Activated naive CD8-positive, alpha-beta T cell (primary cell): ENCODE results near the gene TRIOBP.
A peak's percentile ranks its signal among the peaks of the same experiment; 100 is the strongest.

ENCODE experiments used
- H3K27ac Mint-ChIP-seq: one replicate; pipeline ENCODE4 v1.8.0; 2021; ENCODE audit warnings: mixed read lengths
- H3K27me3 Mint-ChIP-seq: one replicate; pipeline ENCODE4 v1.8.0; 2021; ENCODE audit warnings: mixed read lengths
- H3K36me3 Mint-ChIP-seq: one replicate; pipeline ENCODE4 v1.8.0; 2021; ENCODE audit warnings: mixed read lengths
- H3K4me1 Mint-ChIP-seq: one replicate; pipeline ENCODE4 v1.8.0; 2021; ENCODE audit warnings: low read depth, mixed read lengths
- H3K4me3 Mint-ChIP-seq: one replicate; pipeline ENCODE4 v1.8.0; 2021; ENCODE audit warnings: mild to moderate bottlenecking, mixed read lengths
- H3K9me3 Mint-ChIP-seq: one replicate; pipeline ENCODE4 v1.8.0; 2021; ENCODE audit warnings: low read depth, mixed read lengths

TRIOBP gene

DNA sequence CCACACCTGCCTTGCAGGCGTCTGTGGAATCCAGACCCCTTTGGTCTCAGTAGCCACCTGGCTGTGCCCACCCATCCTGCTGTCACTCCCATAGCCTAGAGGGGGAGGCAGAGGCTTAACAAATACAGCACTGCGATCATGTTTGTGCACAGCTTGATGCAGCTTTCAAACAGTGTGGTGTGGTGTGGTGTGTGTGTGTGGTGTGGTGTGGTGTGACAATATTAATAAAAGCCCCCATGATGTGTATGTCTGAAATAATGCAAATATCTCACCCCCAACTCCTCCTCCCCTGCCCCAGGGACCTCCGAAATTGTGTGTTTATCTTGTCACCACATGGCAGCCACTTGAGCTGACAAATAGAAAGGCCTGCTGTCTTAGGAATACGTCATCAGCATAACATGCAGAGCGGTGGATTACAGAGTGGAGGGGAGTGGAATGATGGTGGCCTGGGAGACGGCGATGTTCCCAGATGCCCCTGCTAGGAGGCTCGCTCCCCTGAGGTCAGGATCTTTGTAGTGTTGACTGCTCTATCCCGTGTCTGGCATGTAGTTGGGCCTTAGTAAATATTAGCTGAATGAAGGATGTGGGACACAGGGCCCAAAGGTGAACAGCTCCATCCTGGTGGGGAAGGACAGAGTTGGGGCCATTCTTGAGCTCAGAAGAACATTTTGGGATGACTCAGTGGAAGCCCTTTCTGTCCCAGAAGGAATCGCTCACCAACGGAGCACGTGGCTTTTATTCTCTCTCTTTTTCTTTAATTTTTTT, 35.5 kb upstream of the TRIOBP start:
- Mint-ChIP-seq H3K27ac (no peak overlapping the region), H3K27me3 (no peaks in the 10 kb centered on the region), H3K36me3 (no peaks in the 10 kb centered on the region), H3K9me3 (no peaks in the 10 kb centered on the region), H3K4me3 (peak overlapping the region; percentile 87), H3K4me1 (peaks cover 35% of the 10 kb centered on the region)

DNA sequence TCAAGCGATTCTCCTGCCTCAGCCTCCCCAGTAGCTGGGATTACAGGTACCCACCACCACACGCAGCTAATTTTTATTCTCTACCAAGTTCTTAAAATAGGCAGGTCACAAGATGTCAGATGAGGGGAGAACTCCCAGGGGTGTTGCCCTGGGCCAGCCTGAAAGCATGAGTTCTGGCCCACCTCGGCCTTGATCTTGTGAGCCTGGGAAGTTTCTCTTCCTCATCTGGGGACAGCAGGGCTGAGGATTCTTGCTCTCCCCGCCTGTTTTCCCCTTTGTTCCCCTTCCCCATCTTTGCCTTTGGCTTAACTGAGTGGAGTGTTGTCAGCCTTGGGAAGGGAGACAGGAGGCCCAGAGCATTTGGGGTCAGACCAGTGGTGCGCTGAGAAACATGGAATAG, 34.8 kb upstream of the TRIOBP start:
- no peak overlapping the region for H3K27ac Mint-ChIP-seq

DNA sequence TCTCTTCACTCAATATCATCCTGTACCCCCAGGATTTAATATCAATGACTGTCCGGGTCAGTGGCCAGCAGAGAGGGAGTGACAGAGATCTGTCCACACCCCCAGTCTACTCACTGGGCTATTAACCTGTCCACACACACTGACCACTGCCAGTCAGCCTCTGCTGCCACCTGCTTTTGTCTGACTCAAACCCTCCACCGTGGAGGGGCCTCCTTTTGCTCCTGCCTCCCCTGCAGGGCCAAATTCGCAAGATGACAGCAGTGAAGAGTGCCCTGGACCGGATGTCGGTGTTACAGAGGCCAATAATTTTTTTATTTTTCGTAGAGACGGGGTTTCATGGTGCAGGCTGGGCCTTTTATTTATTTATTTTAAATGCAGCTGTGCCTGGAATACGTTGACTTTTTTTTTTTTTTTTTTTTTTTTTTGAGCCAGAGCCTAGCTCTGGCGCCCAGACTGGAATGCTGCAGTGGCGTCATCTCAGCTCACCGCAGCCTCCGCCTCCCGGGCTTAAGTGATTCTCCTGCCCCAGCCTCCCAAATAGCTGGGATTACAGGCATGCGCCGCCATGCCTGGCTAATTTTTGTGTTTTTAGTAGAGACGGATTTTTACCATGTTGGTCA, 33.2 kb upstream of the TRIOBP start:
- Mint-ChIP-seq H3K36me3 (no peaks in the 10 kb centered on the region), H3K9me3 (no peaks in the 10 kb centered on the region), H3K27ac (no peak overlapping the region), H3K4me1 (peaks cover 26% of the 10 kb centered on the region), H3K4me3 (no peak overlapping the region), H3K27me3 (no peaks in the 10 kb centered on the region)

More for the DNA sequence above, 34.8 kb upstream of the TRIOBP start:
- Mint-ChIP-seq H3K36me3 (no peaks in the 10 kb centered on the region), H3K27me3 (no peaks in the 10 kb centered on the region), H3K9me3 (no peaks in the 10 kb centered on the region), H3K4me1 (peaks cover 36% of the 10 kb centered on the region), H3K4me3 (peak overlapping the region; percentile 27)

DNA sequence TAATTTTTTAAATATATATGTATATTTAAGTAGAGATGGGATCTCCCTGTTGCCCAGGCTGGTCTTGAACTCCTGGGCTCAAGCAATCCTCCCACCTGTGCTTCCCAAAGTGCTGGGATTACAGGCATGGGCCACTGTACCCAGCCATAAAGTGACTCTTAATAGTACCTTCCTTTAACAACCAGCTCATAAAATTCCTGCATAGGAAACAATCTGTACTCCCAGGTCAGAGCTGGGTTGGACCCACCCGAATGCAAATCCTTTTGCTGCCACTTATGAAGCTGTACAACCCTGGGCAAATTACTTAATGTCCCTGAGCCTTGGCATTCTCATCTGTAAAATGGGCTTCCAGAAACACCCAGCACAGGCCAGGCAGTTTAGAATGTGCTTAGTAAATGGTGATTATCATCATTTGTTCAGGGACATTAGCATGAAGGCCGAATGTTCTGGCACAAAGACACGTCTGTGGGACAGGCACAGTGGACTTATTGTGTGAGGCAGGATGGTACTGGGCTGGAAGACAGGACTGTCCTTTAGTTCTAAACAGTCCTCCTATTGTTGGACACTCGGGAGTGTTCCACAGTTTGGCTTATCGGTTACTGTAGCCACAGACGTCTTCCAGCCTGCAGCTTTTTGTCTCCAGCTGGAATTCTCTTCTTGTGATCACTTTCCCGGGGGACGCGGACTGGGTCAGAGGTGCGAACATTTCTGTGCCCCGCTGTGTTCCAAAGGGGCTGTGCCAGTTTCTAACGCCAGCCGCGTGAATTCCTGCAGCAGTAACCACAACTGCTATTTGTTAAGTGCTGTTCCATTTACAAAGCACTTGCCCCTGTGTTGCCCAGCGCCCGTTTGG, 32.4 kb upstream of the TRIOBP start:
- H3K36me3 Mint-ChIP-seq: no peaks in the 10 kb centered on the region
- H3K4me1 Mint-ChIP-seq: peaks cover 24% of the 10 kb centered on the region

DNA sequence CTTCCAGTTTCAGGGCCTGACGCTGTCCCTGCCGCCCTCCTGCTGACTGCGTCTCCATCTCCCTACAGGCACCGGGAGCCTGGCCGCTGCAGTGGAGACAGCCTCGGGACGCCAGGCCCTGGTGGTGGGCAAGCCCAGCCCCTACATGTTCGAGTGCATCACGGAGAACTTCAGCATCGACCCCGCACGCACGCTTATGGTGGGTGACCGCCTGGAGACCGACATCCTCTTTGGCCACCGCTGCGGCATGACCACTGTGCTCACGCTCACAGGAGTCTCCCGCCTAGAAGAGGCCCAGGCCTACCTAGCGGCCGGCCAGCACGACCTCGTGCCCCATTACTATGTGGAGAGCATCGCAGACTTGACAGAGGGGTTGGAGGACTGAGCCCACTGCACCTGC, 31.4 kb upstream of the TRIOBP start:
- H3K4me1 Mint-ChIP-seq: peaks cover 16% of the 10 kb centered on the region
- H3K36me3 Mint-ChIP-seq: no peaks in the 10 kb centered on the region
- H3K27me3 Mint-ChIP-seq: no peaks in the 10 kb centered on the region
- H3K4me3 Mint-ChIP-seq: no peak overlapping the region
- H3K27ac Mint-ChIP-seq: no peak overlapping the region
- H3K9me3 Mint-ChIP-seq: no peaks in the 10 kb centered on the region

More for the DNA sequence above, 32.4 kb upstream of the TRIOBP start:
- no peak overlapping the region for H3K4me3 Mint-ChIP-seq
- H3K27ac Mint-ChIP-seq: no peak overlapping the region
- no peaks in the 10 kb centered on the region for H3K27me3 Mint-ChIP-seq
- no peaks in the 10 kb centered on the region for H3K9me3 Mint-ChIP-seq

DNA sequence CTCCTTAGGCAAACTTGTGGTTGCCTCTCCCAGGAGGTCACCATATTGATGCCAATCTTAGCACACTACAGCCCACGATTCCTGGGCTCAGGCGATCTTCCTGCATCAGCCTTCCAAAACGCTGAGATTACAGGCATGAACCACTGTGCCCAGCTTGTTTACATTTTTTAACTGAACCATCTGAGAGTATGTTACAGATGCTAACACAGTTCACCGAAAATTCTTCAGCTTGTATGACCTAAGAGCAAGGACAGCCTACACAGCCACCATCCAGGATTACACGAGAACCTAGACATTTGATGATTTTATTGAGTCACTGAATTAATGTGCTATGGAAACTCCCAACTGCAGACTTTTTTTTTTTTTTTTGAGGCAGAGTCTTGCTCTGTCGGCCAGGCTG, 27.3 kb upstream of the TRIOBP start:
- H3K27ac Mint-ChIP-seq: peak overlapping the region; percentile 5
- no peak overlapping the region for H3K4me3 Mint-ChIP-seq
- no peaks in the 10 kb centered on the region for H3K27me3 Mint-ChIP-seq
- H3K9me3 Mint-ChIP-seq: no peaks in the 10 kb centered on the region
- peaks cover 36% of the 10 kb centered on the region for H3K4me1 Mint-ChIP-seq
- H3K36me3 Mint-ChIP-seq: no peaks in the 10 kb centered on the region

DNA sequence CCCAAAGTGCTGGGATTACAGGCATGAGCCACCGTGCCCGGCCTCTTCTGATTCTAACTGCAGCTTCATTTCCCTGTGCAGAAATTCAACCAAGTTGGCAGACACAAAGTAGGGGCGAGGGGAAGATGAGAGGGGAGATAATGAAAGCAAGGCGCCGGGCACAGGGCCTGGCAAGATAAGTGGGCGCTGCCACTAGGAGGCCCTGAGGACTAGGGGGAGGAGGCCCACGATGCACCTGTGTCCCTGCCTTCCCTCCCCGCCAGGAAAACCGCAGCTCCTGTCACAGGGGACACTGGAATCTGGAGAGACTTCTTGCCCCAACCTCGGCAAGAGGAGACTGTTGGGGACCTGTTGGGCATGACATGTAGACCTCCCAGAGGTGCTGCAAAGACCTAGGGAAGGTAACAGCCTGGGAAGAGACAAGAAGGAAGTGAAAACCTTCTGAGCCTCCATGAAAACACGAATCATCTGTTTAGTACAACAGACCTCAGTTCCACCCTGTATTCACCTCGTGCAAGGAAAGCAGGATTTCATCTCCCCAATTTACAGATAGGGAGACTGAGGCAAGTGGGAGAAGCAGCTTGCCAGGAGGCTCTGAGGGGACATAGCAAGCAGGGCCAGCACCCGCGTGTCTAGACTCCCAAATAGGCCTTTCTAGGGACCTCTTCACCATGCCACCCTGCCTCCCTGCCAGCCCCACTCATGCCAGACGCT, 24.5 kb upstream of the TRIOBP start:
- H3K27ac Mint-ChIP-seq: peak overlapping the region; percentile 72
- peaks cover 54% of the 10 kb centered on the region for H3K4me1 Mint-ChIP-seq
- no peaks in the 10 kb centered on the region for H3K27me3 Mint-ChIP-seq
- no peaks in the 10 kb centered on the region for H3K36me3 Mint-ChIP-seq
- no peaks in the 10 kb centered on the region for H3K9me3 Mint-ChIP-seq
- H3K4me3 Mint-ChIP-seq: peak overlapping the region; percentile 3

DNA sequence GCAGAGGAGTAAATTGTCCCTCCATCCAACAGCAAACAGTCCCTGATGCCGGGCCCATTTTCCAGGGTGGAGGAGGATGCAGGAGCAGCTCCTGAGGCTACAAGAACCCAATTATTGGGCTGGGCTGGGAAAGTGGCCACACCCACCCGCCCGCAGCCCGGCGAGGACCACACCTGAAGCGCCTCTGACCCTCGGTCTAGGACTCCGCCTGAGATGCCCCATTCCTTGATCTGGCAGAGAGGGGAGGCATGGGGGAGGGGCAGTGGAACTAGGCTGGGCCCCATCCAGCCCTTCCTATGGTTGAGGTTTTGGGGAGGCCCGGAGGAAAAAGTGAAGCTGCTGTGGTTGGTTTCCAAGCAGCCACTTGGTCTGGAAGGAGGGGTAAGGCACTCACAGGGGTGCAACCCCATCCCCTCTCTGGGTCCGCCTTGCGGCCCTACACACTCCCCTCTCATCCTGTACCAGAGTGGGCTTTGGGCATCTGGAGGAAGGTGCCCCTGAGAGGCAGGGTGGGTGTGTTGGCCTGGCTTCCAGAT, 23.9 kb upstream of the TRIOBP start:
- Mint-ChIP-seq H3K4me3 (no peak overlapping the region), H3K27ac (no peak overlapping the region), H3K36me3 (no peaks in the 10 kb centered on the region), H3K9me3 (no peaks in the 10 kb centered on the region), H3K4me1 (peaks cover 58% of the 10 kb centered on the region), H3K27me3 (no peaks in the 10 kb centered on the region)

DNA sequence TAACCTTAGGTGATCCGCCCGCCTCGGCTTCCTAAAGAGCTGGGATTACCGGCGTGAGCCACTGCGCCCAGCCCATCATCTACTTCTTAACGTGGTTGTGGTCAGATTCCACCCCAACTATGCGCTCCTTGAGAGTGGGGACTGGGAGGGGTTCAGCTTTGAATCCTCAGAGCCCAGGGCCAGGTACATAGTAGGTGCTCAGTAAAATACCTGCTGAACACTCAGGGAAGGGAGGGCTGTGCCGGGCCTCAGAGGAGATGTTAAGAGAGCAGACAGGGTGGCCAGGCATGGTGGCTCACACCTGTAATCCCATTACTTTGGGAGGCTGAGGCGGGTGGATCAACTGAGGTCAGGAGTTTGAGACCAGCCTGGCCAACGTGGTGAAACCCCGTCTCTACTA, 22.6 kb upstream of the TRIOBP start:
- H3K27ac Mint-ChIP-seq: peak overlapping the region; percentile 54
- peaks cover 59% of the 10 kb centered on the region for H3K4me1 Mint-ChIP-seq
- peak overlapping the region; percentile 44 for H3K4me3 Mint-ChIP-seq
- no peaks in the 10 kb centered on the region for H3K27me3 Mint-ChIP-seq
- H3K9me3 Mint-ChIP-seq: no peaks in the 10 kb centered on the region
- H3K36me3 Mint-ChIP-seq: no peaks in the 10 kb centered on the region

DNA sequence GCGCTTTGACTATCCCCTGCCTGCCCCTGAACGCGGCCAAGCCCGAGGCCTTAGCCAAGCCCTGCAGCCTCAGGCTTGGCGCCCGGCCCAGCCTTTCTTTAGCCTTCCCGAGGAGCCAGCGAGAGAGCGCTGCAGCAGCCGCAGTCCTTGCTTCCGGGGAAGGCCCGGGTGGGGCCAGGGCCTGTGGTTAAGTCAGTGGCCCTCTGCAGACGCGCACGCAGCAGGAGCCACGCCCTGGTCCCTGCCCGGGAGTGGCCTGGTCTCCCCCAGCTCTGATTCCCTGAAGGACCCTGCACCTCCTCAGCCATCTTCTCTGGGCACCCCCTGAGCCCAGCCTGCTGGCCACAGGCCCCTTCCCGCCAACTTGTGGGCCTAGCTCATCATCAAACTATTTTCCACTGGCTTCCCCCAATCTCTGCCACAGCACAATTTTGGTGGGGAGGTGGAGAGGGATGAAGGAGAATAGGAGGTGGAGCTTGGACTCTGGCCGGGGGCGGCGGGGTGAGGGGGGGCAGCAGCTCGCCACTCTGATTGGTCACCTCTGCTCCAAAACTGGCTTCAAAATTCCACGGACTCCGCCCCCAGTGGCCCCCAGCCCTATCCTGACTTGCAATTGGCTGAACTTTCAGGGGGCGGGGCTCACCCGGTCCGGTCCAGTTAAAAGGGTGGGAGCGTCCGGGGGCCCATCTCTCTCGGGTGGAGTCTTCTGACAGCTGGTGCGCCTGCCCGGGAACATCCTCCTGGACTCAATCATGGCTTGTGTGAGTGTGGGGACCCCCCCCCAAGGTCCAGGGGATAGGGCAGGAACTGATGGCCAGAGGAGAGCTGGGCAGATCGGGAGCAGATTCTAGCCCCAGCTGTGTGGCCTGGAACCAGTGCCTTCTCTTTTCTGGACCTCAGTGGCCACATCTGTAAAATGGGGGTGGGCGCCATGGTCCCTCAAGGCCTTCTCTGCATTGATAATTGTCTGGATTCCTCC, 21.6 kb upstream of the TRIOBP start, which contains the start of gene LGALS1:
LGALS1 (plus strand) TSS at position 686 of the 979 bp plus-strand sequence; CDS start at position 753, 67 bp downstream.
- Mint-ChIP-seq H3K4me1 (peaks cover 60% of the 10 kb centered on the region), H3K9me3 (no peaks in the 10 kb centered on the region), H3K27ac (peak within 1 kb of the TSS; percentile 91), H3K36me3 (no peaks in the 10 kb centered on the region), H3K27me3 (no peaks in the 10 kb centered on the region), H3K4me3 (peak within 1 kb of the TSS; percentile 86)

DNA sequence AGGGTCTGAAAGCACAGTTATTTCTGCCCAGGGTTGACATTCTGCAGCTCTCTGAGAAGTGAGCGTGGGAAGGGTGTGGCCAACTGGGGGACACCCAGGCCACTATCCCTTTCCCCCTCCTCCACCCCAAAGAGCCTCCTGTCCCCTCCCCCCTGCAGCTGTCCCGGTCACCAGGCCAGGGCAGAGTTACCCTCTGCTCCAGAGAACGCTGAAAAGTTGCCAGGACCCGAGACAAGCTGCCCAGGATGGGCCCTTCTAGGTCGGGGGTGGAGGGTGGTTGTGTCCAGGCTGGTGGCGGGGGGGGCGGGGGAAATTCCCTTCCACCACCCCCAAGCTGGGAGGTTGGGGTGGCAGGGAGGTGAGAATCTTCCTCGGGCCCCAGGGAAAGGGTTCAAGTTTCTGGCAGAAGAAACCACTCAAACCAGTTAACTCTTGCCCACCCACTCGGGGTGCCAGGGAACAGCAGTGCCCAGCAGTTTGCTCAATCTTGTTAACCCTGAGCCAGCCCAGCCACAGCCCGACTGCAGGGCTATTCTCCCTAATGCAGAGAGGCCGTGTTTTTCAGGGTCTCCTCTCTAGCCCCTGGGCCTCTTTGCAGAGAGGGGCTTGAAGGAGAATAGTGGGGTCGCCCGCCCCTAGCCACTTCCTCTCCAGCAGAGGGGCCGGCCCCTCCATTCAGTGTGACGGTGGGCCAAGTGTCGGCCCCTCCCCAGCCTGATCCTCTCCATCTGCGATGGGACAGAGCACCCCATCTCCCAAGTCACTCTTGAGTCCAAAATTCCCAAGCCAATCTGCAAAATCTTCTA, 20.7 kb upstream of the TRIOBP start:
- H3K36me3 Mint-ChIP-seq: no peaks in the 10 kb centered on the region
- H3K27me3 Mint-ChIP-seq: no peaks in the 10 kb centered on the region
- H3K4me3 Mint-ChIP-seq: peak overlapping the region; percentile 86
- peaks cover 57% of the 10 kb centered on the region for H3K4me1 Mint-ChIP-seq
- H3K9me3 Mint-ChIP-seq: no peaks in the 10 kb centered on the region
- peak overlapping the region; percentile 91 for H3K27ac Mint-ChIP-seq

DNA sequence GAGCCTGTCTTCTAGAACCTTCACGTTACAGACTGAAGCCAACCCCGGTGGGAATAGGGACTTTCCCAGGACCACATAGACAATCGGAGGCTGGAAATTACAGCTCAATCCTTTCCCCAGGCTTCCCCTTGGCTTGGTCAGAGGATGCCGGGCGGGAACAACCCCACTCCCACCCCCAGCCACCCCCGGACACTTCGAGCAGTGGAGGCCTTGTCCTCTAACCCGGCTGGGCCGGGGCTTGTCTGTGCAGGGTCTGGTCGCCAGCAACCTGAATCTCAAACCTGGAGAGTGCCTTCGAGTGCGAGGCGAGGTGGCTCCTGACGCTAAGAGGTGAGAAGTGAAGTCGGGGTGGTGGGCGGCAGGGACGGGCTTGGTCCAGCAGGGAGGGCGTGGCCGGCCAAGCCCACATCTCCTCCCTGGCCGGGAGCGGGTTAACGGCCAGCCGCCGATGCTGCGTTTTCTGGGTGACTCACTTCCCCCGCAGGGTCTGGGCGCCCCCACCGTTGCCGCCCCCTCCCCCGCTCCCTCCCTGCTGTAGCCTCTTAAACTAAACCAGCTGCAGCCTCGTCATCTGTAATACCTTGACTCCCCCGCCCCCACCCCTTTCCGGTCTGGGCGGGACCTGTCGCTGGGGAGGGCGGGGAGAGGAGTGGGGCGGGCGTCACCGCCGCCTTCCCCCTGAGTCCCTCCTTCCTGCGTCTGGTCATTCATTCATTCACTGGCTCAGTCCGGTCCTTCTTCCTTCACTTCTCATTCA, 19.9 kb upstream of the TRIOBP start:
- Mint-ChIP-seq H3K27ac (peak overlapping the region; percentile 93), H3K36me3 (no peaks in the 10 kb centered on the region), H3K4me3 (peak overlapping the region; percentile 86), H3K27me3 (no peaks in the 10 kb centered on the region), H3K9me3 (no peaks in the 10 kb centered on the region), H3K4me1 (peaks cover 56% of the 10 kb centered on the region)
